GM12891 (cell line): Measurements from ENCODE around the gene EBF4.

Source experiments
- POLR2A ChIP-seq: IDR thresholded peaks from 2 replicates; pipeline ENCODE4 v1.6.1; 2011; ENCODE audit warnings: low read depth, low read length, control low read depth
- TAF1 ChIP-seq: IDR thresholded peaks from 2 replicates; pipeline ENCODE4 v1.6.1; 2011; ENCODE audit warnings: low read depth, low read length, control low read depth

GRCh38 chr20:2746636-2747265 lies 54.2 kb downstream of the EBF4 start:
- TF ChIP-seq POLR2A (no peak), TAF1 (no peak)
